ENCODE results near the gene OR2V2.
"Not testable (repeated sequence)": the region's sequence is repeated elsewhere in the genome, so short reads cannot be mapped to it uniquely, and the experiment has no call there.

The OR2V2 gene

DNA sequence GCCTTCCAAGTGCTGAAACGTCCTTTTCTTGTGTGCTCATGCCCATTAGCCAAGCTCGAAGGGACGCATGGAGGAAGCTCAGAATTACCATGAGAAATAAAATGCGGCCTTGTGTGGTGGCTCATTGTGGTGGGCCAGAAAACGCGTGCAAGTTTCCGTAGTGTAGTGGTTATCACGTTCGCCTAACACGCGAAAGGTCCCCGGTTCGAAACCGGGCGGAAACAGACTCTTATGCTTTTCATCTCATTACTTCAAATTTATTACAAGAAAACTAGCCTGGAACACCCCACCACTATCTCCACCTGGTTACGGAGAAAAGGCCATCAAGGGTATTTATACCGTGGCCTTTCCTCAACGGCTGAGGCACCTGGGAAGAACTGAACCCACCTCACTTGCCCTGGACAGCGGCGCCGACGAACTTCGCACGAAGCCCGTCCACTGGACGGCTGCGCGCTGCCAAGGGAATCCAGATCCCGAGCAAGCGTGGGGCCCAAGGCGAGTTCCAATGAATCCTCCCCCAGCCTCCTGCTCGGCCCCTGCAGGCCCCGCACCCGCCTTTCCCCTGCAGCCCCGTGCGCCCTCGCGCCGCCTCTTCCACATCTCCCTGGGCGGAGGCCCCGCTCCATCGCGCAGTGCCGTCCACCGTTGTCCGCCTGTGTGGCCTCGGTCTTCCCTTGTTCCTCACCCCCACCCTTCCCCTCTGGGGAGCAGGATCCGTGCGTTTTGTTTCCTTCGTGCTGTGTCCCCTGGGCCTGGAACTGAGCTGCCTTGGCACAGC is 22.3 kb downstream of the OR2V2 start:
- DNase-seq (ENCODE audit: low read depth in 2 of 2), result peak; percentile 77 to 91

DNA sequence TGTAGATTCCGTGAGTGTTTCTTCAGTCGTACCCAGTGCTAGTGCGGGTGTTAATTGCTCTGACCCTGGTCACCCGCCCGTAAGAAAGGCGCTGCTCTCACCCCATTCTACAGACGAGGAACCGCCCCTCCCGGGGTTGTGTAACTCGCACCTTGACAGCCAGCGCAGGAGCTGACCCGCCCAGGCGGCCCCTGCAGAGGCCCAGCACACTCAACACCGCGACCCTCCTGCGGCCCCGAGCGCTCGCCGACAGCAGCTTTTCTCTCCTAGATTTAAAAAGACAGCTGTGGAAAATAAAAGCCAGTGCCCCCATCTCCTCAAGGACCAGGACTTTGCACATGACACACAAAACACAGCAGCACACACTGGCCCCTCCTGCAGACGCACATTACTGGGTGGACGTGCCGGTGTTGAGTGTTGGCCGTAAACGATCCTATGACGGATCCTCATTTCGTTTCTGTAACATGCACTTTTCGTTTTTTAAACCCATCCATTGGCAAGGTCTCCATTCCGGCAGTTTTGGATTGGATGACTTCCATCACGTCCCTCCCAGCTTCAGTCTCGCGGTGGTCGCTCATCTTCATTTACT is 22.9 kb downstream of the OR2V2 start:
- no peak for DNase-seq (ENCODE audit: low read depth in 2 of 2)

DNA sequence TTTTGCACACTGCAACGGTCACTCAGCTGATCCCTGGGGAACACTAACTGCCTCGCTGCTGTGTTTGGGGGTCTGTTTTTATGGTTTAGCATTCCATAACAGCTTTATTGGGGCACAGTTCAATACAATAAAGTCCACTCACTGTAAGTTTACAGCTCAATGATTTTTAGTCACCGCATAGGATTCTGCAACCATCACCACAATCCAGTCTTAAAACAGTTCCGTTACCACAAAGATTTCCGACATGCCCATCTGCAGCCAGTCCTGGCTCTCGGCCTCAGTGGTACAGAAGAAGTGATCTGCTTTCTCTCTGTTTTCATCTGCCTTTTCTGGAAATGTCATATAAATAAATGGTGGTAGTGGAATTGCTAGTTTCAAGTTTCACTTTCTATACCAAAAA is 23.6 kb downstream of the OR2V2 start:
- DNase-seq (ENCODE audit: low read depth in 2 of 2), result no peak

DNA sequence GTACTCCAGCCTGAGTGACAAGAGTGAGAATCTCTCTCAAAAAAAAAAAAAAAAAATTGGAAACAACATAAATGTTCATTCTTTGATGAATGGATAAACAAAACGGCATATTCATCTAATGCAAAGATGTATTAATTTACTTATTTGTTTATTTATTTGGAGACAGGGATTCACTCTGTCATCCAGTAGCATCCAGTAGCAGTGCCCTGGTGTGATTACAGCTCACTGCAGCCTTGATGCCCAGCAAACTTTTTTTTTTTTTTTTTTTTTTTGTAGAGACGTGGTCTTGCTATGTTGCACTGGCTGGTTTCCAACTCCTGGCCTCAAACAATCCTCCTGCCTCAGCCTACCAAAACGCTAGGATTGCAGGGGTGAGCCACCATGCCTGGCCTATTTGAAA is 24.4 kb downstream of the OR2V2 start:
- no peak for DNase-seq (ENCODE audit: low read depth in 2 of 2)

DNA sequence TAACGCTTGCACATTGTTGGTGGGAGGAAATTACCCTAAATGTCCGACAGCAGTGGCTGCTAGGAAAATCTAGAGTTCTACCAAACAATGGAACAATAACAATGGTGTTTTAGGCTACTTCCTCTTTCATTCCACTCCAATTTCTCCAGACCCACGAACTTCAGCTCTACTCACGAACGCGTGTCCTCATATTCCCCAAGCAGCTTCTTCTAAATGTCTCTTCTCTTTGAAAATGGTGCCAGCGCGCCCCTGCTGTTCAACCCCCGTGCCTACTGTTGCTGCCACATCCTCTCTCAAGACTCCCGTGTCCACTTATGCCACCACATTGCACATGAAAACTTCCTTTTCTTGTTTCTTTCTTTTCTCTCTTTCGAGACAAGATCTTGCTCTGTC is 25.6 kb downstream of the OR2V2 start:
- no peak for DNase-seq (ENCODE audit: low read depth in 2 of 2)

DNA sequence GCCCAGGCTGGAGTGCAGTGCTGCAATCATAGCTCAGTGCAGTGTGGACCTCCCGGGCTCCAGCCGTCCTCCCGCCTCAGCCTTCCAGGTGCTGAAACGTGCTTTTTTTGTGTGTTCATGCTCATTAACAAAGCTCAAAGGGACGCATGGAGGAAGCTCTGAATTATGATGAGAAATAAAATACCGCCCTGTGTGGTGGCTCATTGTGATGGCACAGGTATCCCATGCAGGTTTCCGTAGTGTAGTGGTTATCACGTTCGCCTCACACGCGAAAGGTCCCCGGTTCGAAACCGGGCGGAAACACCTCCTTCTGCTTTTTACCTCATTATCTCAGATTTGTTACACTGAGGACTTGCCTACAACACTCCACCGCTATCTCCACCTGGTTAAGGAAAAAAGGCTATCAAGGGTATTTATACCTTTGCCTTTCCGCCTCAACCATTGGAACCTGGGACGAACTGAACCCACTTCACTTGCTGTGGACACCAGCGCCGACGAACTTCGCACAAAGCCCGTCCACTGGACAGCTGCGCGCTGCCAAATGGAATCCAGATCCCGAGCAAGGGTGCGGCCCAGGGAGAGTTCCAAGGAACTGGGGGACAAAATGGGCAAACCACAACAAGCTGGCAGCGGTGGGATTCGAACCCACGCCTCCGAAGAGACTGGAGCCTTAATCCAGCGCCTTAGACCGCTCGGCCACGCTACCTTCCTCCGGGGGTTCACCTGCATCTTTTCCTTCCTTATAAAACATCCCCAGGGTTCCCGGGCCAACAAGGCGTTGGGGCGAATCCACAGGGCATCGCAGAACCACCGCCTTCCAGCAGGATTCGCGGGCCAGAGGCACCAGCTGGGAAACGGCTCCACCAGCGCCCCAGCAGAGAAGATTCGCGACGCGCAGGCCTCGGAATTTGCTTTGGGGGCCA is 26.3 kb downstream of the OR2V2 start:
- peak in 1 of 2 donors; percentile 73 for DNase-seq (ENCODE audit: low read depth in 2 of 2)

DNA sequence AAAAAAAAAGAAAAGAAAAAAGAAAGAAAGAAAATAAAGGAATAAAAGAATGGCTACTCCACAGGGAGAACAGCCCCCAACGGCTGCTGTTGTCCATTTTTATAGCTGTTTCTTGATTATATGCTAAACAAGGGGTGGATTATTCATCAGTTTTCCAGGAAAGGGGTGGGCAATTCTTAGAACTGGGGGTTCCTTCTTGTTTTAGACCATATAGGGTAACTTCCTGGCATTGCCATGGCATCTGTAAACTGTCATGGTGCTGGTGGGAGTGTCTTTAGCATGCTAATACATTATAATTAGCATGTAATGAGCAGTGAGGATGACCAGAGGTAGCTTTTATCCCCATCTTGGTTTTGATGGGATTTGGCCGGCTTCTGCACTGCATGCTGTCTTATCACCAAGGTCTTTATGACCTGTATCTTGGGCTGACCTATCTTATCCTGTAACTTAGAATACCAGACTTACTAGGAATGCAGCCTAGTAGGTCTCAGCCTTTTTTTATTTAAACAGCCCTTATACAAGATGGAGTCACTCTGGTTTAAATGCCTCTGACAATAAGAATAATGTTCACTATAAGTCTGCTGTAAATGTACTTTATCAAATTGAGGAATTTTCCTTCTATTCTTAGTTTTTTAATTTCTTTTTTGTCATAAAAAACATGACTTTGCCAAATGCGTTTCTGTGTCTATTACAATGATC is 29.0 kb downstream of the OR2V2 start:
- no peak for DNase-seq (ENCODE audit: low read depth in 2 of 2)

DNA sequence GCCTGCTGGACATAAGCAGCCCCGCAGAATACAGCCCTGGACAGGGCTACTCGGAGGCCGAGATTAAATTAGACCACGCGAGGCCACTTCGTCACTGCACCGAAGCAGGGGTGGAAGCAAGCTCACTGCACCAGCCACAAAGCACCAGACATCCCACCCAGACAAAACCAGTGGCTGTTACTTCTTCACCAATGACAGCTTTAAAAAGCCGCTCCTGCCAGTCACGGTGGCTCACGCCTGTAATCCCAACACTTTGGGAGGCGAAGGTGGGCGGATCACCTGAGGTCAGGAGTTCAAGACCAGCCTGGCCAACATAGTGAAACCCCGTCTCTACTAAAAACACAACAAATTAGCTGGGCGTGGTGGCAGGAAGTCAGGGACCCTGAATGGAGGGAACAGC is 30.2 kb downstream of the OR2V2 start:
- DNase-seq (ENCODE audit: low read depth in 2 of 2), result not testable (repeated sequence)

DNA sequence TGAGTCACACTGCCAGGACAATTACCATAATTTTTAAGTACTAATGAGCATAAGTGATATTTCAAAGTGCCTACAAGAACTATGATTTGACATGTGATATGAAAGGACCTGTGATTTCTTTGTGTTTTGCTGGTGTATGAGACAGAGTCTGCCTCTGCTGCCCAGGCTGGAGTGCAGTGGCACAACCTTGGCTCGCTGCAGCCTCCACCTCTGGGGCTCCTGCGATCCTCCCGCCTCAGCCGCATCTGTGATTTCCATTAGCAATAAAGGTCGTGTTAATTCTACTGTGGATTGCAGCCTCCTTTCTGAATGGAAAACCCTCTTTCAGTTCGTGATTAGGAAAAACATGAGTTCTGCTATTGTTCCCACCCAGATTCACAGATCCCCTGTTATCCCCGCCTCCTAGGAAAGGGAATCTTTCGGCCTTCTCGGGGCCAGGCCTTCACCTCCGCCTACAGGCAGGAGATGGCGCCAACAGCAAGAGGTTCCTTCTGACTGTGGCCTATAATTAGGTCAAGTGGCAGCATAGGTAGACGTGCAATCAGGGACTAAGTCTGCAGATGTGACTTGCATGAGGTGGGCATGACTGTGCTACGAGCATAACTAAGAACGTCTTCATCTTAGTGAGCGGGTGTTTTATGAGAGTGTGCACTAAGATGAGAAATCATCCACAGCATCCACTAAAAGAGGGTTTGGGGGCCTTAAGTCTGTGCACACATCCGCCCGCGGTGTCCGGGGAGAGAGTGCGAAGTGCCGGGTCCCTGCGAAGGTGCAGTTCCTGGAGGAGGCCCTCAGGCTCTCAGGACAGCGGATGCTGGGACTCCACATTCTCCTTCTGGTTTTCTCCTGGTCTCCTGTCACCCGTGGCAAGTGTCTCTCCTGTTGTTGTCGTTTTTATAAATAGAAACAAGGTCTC is 34.5 kb downstream of the OR2V2 start:
- no peak for DNase-seq (ENCODE audit: low read depth in 2 of 2)

DNA sequence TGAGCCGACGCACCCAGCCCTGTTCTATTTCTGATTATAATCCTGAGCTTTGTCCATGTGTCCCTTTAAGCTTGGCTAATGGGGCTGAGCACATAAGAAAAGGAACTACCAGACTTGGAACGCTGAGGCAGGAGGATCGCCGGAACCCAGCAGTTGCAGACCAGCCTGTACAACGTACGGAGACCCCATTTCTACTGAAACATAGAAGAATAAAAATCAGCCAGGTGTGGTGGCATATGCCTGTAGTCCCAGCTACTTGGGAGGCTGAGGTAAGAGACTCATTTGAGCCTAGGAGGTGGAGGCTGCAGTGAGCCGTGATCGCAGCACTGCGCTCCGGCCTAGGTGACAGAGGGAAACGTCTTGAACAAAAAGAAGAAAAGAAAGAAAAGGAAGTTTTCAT is 35.3 kb downstream of the OR2V2 start:
- no peak for DNase-seq (ENCODE audit: low read depth in 2 of 2)

DNA sequence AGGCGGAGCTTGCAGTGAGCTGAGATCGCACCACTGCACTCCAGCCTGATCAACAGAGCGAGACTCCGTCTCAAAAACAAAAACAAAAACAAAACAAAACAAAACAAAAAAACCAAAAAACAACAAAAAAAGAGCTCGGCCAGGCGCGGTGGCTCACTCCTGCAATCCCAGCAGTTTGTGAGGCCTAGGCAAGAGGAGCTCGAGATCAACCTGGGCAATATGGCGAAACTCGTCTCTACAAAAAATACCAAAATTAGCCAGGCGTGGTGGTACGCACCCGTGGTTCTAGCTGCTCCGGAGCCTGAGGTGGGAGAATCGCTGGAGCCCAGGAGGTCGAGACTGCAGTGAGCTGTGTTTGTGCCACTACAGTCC is 37.4 kb downstream of the OR2V2 start:
- DNase-seq (ENCODE audit: low read depth in 2 of 2), result no peak

DNA sequence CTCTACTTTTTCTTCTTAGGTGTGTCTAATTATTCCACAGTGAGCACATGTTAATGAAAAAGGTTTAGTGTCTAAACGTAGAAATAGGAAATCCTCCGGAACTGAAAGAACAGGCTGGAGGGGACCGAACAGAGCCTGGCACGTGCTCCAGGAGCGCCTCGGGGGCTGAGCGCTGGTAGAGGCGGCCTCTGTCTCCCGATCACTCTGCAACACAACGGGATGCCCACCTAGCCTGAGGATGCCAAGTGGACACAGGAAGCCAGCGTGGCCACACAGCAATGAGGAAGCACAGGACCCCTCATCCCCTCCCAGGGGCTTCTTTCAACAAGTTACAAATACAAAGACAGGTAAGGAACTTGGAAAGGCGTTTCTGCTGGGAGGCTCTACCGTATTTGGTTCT is 38.2 kb downstream of the OR2V2 start:
- DNase-seq (ENCODE audit: low read depth in 2 of 2), result no peak

DNA sequence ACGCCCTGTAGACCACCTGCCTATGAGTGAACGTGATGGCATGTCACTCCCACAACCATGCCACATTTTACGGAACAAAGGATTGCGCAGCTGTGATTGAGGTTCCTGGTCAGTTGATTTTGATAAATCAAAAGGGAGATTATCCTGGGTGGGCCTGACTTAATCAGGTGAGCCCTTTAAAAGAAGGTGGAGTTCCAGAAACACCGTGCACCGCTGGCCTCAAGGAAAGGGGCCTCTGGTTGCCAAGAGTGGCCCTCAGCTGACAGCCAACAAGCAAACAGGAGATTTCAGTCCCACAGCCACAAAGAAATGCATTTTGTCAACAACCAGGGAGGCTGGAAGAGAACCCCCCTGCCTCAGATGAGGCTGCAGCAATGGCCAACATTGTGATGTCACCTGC is 38.6 kb downstream of the OR2V2 start:
- no peak for DNase-seq (ENCODE audit: low read depth in 2 of 2)

DNA sequence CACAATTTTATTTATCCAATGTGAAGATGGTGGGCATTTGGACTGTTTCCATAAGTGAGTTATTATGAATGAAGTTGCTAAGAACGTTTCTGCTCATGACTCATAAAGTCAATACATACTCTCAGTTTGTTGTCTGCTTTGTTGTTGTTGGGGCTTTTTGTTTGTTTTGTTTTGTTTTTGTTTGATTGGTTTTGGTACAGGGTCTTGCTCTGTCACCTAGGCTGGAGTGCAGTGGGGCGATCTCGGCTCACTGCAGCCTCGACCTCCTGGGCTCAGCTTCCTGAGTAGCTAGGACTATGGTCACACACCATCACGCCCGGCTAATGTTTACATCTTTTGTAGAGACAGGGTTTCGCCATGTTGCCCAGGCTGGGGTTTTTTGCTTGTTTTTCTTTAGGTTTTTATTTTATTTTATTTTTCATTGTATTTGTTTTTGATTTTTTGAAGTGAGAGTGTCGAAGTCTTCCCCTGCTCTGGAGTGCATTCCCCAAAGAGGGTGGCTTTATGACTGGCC is 39.7 kb downstream of the OR2V2 start:
- DNase-seq (ENCODE audit: low read depth in 2 of 2), result no peak

DNA sequence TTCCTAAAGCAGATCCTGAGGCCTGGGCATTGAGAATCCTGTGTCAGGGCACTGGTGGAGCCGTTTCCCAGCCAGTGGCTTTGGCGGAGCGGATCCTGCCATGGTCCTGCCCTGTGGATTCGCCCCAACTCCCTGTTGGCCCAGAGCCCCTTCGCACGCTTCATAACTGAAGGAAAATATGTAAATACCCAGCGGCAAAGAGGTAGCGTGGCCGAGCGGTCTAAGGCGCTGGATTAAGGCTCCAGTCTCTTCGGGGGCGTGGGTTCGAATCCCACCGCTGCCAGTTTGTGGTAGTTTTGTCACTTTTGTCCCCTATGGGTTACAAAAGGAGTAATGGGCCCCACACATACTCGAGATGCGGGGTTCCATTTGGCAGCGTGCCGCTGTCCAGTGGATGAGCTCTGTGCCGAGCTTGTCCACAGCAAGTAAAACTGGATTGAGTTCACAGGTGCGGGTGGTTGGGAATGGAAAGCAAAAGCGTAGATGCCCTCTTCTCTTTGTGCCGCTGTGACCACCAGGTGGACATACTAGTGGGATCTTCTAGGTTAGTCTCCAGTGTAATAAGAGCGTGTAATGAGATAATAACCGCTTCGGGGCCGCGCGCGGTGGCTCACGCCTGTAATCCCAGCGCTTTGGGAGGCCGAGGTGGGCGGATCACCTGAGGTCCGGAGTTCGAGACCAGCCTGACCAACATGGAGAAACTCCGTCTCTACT is 40.3 kb downstream of the OR2V2 start:
- peak; percentile 57 to 78 for DNase-seq (ENCODE audit: low read depth in 2 of 2)

DNA sequence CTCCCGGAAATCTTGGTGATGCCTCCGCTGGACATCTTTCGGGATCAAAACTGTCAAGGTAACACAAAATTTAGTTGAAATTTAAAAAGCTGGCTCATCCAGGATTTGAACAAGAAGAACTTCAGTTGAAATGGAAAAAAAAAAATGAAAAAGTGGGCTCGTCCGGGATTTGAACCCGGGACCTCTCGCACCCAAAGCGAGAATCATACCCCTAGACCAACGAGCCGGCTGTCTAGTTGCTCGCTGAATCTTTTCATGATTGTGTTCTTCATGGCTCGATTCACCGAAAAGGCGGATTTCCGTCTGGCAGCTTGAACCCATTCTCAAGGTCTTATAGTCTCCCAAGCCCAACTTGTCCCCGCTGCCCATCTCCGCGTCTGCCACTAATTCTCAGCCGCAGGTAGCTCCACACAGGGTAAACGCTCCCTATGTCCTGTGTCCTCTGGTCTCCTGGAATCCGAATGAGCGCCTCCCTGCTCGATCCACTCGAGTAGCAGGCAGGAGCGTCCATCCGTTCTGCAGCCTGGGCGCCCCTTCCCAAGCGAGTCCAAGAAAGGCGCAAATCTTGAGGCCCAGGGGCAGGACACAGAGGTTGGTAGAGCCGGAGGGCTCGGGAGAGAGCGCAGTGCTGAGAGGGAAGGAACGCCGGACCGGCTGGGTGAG is 41.4 kb downstream of the OR2V2 start:
- peak; percentile 55 to 79 for DNase-seq (ENCODE audit: low read depth in 2 of 2)

DNA sequence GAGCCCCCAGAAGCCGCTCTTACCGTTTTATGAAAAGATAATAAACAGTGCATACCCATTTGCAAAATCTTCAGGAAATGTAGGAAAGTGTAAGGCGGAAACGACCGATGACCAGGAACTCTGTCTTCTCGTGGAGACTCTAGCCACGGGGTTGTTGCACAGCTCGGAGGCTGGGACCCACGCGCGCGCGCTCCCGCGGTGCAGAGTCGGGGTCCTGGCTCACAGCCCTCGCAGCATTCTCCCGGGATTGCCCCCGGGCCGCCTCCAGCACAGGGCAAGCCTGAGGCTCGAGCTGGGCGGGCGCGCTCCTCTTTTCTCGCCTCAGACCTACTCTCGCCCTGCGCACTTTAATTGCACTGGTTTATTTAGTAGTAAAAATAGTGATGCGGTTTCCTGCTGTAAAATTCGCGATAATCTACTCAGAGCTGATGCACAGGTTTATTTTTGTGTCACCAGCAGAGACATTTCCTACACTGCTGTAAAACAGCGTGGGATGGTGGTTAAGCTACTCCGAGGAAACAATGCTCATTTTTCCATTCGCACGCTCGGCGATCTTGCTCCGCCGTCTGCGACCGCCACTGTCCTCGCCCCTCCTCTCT is 42.1 kb downstream of the OR2V2 start:
- DNase-seq (ENCODE audit: low read depth in 2 of 2), result peak in 1 of 2 donors; percentile 58

DNA sequence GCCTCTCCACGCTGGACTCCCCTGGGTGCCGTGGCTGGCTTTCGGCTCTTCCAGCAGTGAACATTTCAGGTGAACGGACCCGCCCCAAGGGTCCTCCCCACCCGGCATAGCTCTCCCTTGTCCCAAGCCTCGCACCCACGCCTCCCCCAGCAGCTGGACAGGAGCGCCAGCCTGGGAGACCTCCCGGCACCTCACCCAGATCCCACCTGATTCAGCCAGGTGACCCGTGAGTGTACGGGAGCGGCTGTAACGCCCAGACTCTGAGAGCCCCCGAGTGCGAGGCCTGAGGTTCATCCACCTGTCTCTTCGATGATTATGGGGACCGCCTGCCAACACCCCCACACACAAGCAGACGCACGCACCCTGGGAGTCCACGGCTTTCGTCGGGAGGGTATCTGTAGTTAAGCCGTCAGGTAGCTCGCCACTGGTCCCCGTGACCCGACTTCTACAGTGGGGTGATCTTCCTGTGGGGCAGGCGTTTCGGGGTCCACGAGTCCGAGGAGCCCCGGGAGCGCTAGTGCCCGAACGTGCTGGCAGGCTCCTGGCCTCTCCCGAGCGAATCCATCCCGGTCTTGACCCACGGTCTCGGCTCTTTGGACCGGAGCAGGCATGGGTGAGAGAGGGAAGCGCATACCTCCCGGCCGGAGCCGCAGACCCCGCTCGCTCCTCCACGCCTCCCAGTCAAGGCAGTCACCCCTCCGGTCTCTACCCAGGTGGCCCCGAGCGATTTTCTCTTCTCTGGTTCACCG is 42.8 kb downstream of the OR2V2 start:
- DNase-seq (ENCODE audit: low read depth in 2 of 2), result no peak
